Esophagus (tissue), 2 donors: ENCODE data around the gene TOPBP1. TPM values are rescaled to one million over a fixed set of nuclear protein-coding genes. Genes with fewer than 3 reads are reported as not detected.

Experiments used
- H3K27ac ChIP-seq, 2 donors: one replicate each; pipeline ENCODE4 v1.5.1; 2013; ENCODE audit warnings: low read depth in 2 of 2, mild to moderate bottlenecking in 2 of 2, inconsistent platforms in 1 of 2, low read length in 1 of 2, moderate library complexity in 1 of 2
- H3K27me3 ChIP-seq, 2 donors: one replicate each; pipeline ENCODE4 v1.6.1; 2013; ENCODE audit warnings: low read length in 2 of 2, control low read depth in 1 of 2, mild to moderate bottlenecking in 1 of 2; ENCODE audit not compliant: insufficient read depth in 2 of 2, control insufficient read depth in 1 of 2
- H3K36me3 ChIP-seq, 2 donors: one replicate each; pipeline ENCODE4 v1.6.1; 2013; ENCODE audit warnings: low read length in 1 of 2; ENCODE audit not compliant: control insufficient read depth in 2 of 2, insufficient read depth in 2 of 2
- H3K4me1 ChIP-seq, 2 donors: one replicate each; pipeline ENCODE4 v1.6.1; 2013; ENCODE audit warnings: low read length in 1 of 2; ENCODE audit not compliant: control insufficient read depth in 2 of 2, insufficient read depth in 2 of 2
- H3K4me3 ChIP-seq, 2 donors: one replicate each; pipeline ENCODE4 v1.5.1; 2013; ENCODE audit warnings: low read length in 2 of 2, mild to moderate bottlenecking in 2 of 2, low read depth in 1 of 2, moderate library complexity in 1 of 2
- H3K9me3 ChIP-seq, 2 donors: one replicate each; pipeline ENCODE4 v1.6.1; 2013; ENCODE audit warnings: mild to moderate bottlenecking in 2 of 2, low read depth in 1 of 2, low read length in 1 of 2, moderate library complexity in 1 of 2; ENCODE audit not compliant: control insufficient read depth in 2 of 2, insufficient read depth in 1 of 2
- WGBS, 2 donors: extraction: QIAGEN DNeasy Blood & Tissue Kit; methylation state at CpG; one replicate each; pipeline ENCODE4 v1.1.7; 2013; 5-methylcytosine and 5-hydroxymethylcytosine counted together
- polyA plus RNA-seq, 2 donors: library from polyadenylated mRNA; stranded (reverse); fragments of 200-250 nt; gene quantifications; one replicate each; pipeline ENCODE4 v1.2.3, GENCODE V29; 2013
- donor health status: healthy with polysubstance abuse.
- donor health status: Bipolar disorder and iron deficiency.

Gene TOPBP1
- polyA plus RNA-seq, 2 donors = 8.3 to 10.0 TPM

DNA sequence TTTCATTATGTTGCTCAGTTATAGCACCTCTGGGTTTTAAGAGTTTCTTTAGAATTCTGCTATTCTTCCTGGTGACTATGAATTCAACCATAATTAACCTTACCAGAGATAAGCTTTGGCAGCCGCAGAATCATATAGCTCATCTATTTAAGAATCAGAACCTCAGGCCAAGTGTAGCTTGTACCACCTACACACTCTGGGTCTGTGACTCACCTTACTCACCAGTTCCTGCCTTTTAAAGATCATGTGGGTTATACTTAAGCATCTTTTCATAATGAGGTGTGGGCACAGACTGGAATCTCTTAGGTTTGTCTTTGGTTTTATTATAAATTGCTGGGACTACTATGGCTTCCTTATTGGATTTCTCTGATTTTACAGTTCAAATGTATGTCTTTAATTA is 66.4 kb downstream of the TOPBP1 start:
- Histone ChIP-seq H3K9me3 (no peaks in the 10 kb centered on the region), H3K4me1 (no peaks in the 10 kb centered on the region), H3K27me3 (no peaks in the 10 kb centered on the region), H3K36me3 (no peaks in the 10 kb centered on the region), H3K27ac (no peak overlapping the region), H3K4me3 (no peak overlapping the region)
- 41 to 49% methylated on average over 1 of the region's 1 CpG for WGBS, 2 donors

GRCh38 chr3:133593243-133593642 is 68.5 kb downstream of the TOPBP1 start:
- 81 to 85% methylated on average over 2 of the region's 2 CpGs for WGBS, 2 donors
- no peak overlapping the region for H3K4me3 ChIP-seq
- no peaks in the 10 kb centered on the region for H3K27me3 ChIP-seq
- no peaks in the 10 kb centered on the region for H3K36me3 ChIP-seq
- H3K9me3 ChIP-seq = no peaks in the 10 kb centered on the region
- no peaks in the 10 kb centered on the region for H3K4me1 ChIP-seq
- no peak overlapping the region for H3K27ac ChIP-seq

DNA sequence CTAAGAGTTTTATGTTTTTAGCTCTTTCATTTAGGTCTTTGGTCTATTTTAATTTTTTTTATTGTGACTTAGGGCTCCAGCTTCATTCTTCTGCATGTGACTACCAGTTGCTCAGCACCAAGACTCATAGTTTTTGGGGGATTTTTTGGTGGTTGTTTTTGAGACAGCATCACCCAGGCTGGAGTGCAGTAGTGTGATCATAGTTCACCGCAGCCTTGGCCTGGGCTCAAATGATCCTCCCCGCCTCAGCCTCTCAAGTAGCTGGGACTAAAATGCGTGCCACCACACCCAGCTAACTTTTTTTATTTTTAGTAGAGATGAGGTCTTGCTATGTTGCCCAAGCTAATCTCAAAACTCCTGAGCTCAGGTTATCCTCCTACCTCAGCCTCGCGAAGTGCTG is 68.9 kb downstream of the TOPBP1 start:
- H3K27ac ChIP-seq = no peak overlapping the region
- H3K4me1 ChIP-seq = no peaks in the 10 kb centered on the region
- H3K36me3 ChIP-seq = peaks cover 2 to 4% of the 10 kb centered on the region in 2 donors
- WGBS, 2 donors = 89 to 91% methylated on average over 5 of the region's 5 CpGs
- H3K4me3 ChIP-seq = no peak overlapping the region
- no peaks in the 10 kb centered on the region for H3K9me3 ChIP-seq
- no peaks in the 10 kb centered on the region for H3K27me3 ChIP-seq

DNA sequence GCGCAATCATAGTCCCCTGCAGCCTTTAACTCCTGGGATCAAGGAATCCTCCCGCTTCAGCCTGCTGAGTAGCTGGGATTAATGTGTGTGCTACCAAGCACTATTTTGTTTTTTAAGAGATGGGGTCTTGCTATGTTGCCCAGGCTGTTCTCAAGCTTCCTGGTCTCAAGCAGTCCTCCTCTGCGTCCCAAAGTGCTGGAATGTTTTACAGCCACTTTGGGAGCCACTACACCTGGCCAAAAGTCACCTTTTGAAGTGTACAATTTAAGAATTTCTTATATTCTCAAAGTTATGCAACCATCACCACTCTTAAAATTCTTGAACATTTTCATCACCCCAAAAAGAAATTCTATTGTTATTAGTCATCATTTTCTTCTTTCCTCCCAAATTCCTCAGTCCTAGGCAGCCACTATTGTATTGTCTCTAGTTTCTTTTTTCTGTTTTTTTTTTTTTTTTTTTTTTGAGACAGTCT is 70.4 kb downstream of the TOPBP1 start:
- Histone ChIP-seq H3K27ac (no peak overlapping the region), H3K4me3 (no peak overlapping the region), H3K4me1 (no peaks in the 10 kb centered on the region), H3K27me3 (no peaks in the 10 kb centered on the region), H3K36me3 (peaks cover 4 to 5% of the 10 kb centered on the region in 2 donors), H3K9me3 (no peaks in the 10 kb centered on the region)
- 91 to 98% methylated on average over 3 of the region's 3 CpGs for WGBS, 2 donors

GRCh38 chr3:133589503-133589902 is 72.2 kb downstream of the TOPBP1 start:
- H3K27ac ChIP-seq = no peak overlapping the region
- H3K4me1 ChIP-seq = no peaks in the 10 kb centered on the region
- H3K4me3 ChIP-seq = no peak overlapping the region
- peaks cover 7% of the 10 kb centered on the region in 2 donors for H3K36me3 ChIP-seq
- WGBS, 2 donors = 80 to 89% methylated on average over 8 of the region's 8 CpGs
- H3K9me3 ChIP-seq = no peaks in the 10 kb centered on the region
- H3K27me3 ChIP-seq = no peaks in the 10 kb centered on the region

DNA sequence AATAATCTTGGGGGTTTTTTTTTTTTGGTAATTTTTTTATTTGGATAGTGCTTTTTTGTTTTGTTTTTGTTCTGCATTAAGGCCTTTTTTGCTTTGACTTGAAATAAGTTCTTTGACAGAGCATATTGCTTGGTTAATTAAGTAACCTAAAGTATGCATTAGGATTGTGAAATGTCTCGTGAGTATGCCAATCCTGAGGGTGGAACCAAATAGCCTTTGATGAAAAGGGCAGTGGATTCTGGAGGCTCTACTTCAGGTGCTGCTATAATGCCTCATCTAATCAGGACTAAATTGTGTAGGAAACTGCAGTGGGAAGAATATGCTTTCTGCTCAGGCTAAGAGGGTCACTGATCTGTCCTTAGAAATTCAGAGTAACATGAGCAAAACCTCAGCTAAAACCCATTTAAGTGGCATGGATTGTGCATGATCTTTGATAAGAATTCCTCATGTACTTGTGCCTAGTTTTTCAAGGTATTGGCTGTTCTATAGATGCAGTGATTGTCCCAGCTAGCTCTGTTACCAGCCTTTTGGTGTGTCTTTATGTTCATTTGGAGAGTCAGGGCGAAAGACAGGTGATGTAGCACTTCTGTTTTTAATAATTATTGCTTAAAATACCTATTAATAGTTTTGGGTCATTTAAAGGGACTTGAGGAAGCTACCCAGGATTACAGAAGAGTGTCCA is 72.8 kb downstream of the TOPBP1 start:
- whole genome bisulfite sequencing, 2 donors = 75 to 79% methylated on average over 2 of the region's 2 CpGs

DNA sequence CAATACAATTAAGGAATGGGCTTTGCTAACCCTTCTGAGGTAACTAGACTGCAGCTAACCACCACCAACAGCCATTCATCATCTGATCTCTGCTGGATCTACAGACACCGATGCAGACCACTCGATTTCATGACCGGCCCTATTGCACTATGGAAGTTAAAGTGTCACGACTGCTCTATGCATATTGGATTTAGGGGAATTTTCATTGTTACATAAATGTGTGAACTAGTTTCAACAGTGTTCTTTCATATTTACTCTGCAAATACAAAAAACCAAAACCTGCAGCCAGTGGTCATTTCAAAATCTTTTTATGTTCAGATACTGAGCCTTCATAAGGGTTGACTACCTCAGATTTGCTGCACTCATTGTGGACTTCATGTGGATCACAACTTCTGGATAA is 73.7 kb downstream of the TOPBP1 start:
- H3K9me3 ChIP-seq = no peaks in the 10 kb centered on the region
- H3K27me3 ChIP-seq = no peaks in the 10 kb centered on the region
- no peak overlapping the region for H3K27ac ChIP-seq
- no peak overlapping the region for H3K4me3 ChIP-seq
- WGBS, 2 donors = 77 to 78% methylated on average over 4 of the region's 4 CpGs
- H3K36me3 ChIP-seq = peaks cover 9 to 10% of the 10 kb centered on the region in 2 donors
- H3K4me1 ChIP-seq = no peaks in the 10 kb centered on the region

More for the DNA sequence above, 72.8 kb downstream of the TOPBP1 start:
- Histone ChIP-seq H3K27me3 (no peaks in the 10 kb centered on the region), H3K36me3 (peaks cover 7 to 9% of the 10 kb centered on the region in 2 donors), H3K27ac (no peak overlapping the region), H3K4me1 (no peaks in the 10 kb centered on the region), H3K4me3 (no peak overlapping the region), H3K9me3 (no peaks in the 10 kb centered on the region)

DNA sequence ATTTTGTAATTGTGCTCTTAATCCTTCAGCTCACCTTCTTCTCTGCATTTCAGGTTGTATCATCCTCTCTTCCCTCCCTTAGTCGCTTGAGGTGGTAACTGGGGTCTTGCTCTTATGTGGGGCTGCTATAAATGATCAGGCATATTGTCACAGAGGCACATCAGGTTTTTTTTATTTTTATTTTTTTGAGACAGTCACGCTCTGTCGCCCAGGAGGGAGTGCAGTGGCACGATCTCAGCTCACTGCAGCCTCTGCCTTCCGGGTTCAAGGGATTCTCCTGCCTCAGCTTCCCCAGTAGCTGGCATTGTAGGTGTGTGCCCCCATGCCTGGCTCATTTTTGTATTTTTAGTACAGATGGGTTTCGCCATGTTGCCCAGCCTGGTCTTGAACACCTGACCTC is 78.3 kb downstream of the TOPBP1 start:
- peaks cover 0 to 2% of the 10 kb centered on the region in 2 donors for H3K4me1 ChIP-seq
- no peaks in the 10 kb centered on the region for H3K27me3 ChIP-seq
- H3K9me3 ChIP-seq = no peaks in the 10 kb centered on the region
- H3K27ac ChIP-seq = no peak overlapping the region
- WGBS, 2 donors = 89 to 93% methylated on average over 6 of the region's 6 CpGs
- H3K36me3 ChIP-seq = peaks cover 12 to 13% of the 10 kb centered on the region in 2 donors
- H3K4me3 ChIP-seq = no peak overlapping the region

DNA sequence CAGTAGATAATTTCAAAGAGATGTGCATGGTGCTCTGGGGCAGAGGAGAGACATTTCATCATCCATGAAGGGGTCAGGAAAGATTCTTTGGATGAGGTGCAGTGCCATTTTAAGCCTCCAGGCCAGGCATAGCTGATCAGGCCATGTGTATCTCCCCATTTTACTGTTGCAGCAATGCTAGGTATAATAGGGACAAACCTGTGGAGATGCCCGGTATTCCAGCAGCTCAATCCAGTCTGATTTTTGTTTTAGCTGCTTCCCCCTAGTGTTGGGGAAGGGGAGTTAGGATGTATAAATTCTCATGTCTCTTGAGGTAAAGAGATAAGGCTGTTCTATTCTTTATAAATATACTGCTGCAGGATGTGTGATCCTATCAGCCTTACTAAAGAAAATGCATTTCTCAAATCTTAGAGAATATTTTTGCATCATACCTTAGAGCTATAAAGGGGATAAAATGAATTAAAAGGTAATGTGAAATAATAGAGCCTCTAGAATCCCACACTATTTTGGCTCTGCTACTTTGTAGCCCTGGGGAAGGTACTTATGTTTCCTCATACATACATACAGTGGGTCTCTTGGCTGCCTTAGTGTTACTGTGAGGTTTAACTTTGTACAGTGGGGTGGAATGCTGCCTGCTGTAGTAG is 83.1 kb downstream of the TOPBP1 start:
- 5 to 6% methylated on average over 1 of the region's 1 CpG for WGBS, 2 donors
- peak overlapping the region in 1 of 2 donors; percentile 15 for H3K4me3 ChIP-seq
- H3K36me3 ChIP-seq = peaks cover 6 to 8% of the 10 kb centered on the region in 2 donors
- peaks cover 0 to 2% of the 10 kb centered on the region in 2 donors for H3K4me1 ChIP-seq
- H3K27ac ChIP-seq = no peak overlapping the region
- H3K9me3 ChIP-seq = no peaks in the 10 kb centered on the region
- H3K27me3 ChIP-seq = no peaks in the 10 kb centered on the region
